HG03039 (cell line): Measurements from ENCODE around the gene GRN.
A peak's percentile ranks its signal among the peaks of the same experiment; 100 is the strongest.
"Not testable (repeated sequence)": the region's sequence is repeated elsewhere in the genome, so short reads cannot be mapped to it uniquely, and the experiment has no call there.

Experiments
- ATAC-seq: cut with Tn5 transposase; IDR thresholded peaks from one replicate; pipeline ENCODE4 v1.9.1; 2021; ENCODE audit warnings: mild to moderate bottlenecking, moderate library complexity; ENCODE audit not compliant: unreplicated experiment

GRN gene

GRCh38 chr17:44321246-44322120 is 23.6 kb upstream of the GRN start:
- ATAC-seq: no peak

GRCh38 chr17:44322236-44322895 is 22.7 kb upstream of the GRN start:
- no peak for ATAC-seq

GRCh38 chr17:44323359-44324091 is 21.6 kb upstream of the GRN start:
- ATAC-seq: no peak

GRCh38 chr17:44324092-44324570 is 21.0 kb upstream of the GRN start:
- peak; percentile 4 for ATAC-seq

- peak; percentile 66 for ATAC-seq
Observed at GRCh38 chr17:44324571-44325275, 20.4 kb upstream of the GRN start, which contains the start of gene SLC25A39. Gene SLC25A39, minus strand, starts transcription at chr17:44324823. Its CDS starts 1,261 bp downstream, at chr17:44323562.

GRCh38 chr17:44326861-44327444 is 18.1 kb upstream of the GRN start:
- no peak for ATAC-seq

- ATAC-seq: no peak
Observed at GRCh38 chr17:44327715-44328449, 17.2 kb upstream of the GRN start.

- ATAC-seq: not testable (repeated sequence)
Observed at GRCh38 chr17:44329516-44329915, 15.6 kb upstream of the GRN start.

GRCh38 chr17:44330263-44330662 is 14.8 kb upstream of the GRN start:
- ATAC-seq: not testable (repeated sequence)

- ATAC-seq: no peak
Observed at GRCh38 chr17:44331249-44331760, 13.8 kb upstream of the GRN start.

GRCh38 chr17:44333371-44333770 is 11.7 kb upstream of the GRN start:
- ATAC-seq: no peak

- no peak for ATAC-seq
Observed at GRCh38 chr17:44334315-44334714, 10.8 kb upstream of the GRN start.

- ATAC-seq: no peak
Observed at GRCh38 chr17:44334727-44335126, 10.4 kb upstream of the GRN start.

- ATAC-seq: no peak
Observed at GRCh38 chr17:44335564-44335963, 9.5 kb upstream of the GRN start.

- ATAC-seq: no peak
Observed at GRCh38 chr17:44335968-44336367, 9.1 kb upstream of the GRN start.

- no peak for ATAC-seq
Observed at GRCh38 chr17:44338702-44339101, 6.4 kb upstream of the GRN start.

- ATAC-seq: not testable (repeated sequence)
Observed at GRCh38 chr17:44340553-44340952, 4.5 kb upstream of the GRN start.

GRCh38 chr17:44343510-44344209 is 1.4 kb upstream of the GRN start:
- no peak for ATAC-seq
